Hippocampal formation (tissue), 2 donors: Measurements from ENCODE around the gene ANGEL2.

Experiments used
- DNase-seq, 2 donors: peaks; one replicate each; lab custom pipeline; 2025; lab: John Stamatoyannopoulos, UW

The ANGEL2 gene

DNA sequence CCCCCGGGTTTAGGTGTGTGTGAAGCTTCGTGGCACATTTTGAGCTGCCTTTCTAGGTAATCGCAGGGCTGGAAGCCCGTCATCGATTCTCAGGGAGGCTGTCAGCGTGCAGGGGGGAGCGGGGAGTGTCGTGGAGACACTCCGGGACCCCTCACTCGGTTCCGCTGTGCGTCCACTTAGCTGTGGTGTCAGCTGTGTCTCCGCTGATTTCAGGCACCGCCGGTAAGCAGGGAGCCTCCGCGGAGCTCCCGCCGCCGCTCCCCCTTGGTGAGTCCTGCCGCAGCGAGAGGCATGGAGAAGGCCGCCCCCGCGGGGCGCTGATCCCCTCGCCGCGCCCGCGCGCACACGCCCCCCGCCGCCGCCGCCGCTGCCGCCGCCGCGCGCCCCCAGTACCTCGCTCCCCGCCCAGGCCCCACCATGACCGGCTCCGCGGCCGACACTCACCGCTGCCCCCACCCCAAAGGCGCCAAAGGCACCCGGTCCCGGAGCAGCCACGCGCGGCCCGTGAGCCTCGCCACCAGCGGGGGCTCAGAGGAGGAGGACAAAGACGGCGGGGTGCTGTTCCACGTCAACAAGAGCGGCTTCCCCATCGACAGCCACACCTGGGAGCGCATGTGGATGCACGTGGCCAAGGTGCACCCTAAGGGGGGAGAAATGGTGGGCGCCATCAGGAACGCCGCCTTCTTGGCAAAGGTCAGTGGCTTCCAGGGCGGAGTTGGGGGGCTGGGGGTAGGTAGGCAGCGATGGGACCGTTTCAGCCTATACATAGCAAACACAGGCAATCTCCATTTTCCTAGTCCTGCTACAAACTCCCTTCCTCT lies 64.3 kb downstream of the ANGEL2 start:
- DNase-seq: no peak

DNA sequence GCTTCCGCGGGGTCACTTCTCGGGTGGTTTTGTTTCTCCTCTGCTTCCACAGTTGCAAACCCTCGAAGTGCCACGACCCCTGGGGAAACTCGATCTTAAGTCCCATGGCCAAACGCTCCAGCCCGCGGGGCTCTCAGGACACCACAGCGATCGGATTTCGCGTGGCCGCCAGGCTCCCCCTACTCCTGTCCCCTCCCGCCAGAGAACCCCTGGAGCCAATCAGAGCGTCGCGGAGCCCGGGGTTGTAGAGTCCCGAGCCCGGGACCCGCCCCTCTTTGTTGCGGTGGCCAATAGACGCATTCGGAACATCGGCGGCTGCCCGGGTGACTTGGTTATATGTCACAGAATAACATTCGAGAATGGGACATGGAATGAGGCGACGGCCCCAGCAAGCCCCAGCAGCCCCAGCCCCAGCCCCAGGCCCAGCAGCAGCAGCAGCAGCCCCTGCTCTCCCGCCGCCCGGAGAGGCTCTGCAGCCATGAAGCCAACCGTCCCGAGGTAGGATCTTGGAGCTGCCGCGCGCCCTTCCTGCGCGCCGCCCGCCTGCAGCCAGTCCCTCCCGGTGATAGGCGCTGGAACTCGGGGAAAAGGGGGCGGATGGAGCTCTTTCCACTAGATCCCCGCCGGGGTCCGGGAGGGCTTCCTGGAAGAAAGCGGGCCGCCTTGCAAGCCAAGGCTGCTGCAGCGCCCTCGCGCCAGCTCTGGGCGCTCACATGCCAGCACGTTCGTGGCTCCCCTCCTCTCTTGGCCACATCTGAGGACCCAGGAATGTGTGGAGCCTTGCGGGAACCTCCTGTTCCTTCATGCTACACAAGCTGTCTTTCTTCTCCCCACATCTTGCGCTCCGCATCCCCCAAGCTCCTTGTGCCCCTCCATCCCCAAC lies 65.2 kb downstream of the ANGEL2 start, which contains the start of gene VASH2:
Gene VASH2 (plus strand): TSS at position 299 of the 883 bp plus-strand sequence. CDS start 1,002 bp downstream, outside the sequence.
- DNase-seq: peak; percentile 73 to 77

GRCh38 chr1:212949771-212950170 lies 65.9 kb downstream of the ANGEL2 start:
- DNase-seq: no peak

DNA sequence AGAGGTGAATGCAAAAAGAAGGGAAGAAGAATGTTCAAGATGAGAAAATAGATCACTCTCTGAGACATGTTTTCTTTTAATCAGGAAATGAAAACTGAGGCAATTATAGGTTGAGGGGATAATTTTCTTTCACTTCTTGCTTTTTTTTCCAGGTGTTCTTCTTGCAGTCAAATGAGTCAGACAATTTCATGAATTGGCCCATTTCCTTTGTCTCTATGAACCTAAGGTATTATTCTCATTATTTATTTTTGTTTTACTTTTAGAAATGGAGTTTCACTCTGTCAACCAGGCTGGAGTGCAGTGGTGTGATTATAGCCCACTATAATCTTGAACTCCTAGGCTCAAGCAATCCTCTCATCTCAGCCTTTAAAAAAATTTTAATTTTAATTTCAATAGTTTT lies 68.8 kb downstream of the ANGEL2 start:
- DNase-seq: no peak

- no peak for DNase-seq
Observed at GRCh38 chr1:212945463-212946160, 70.1 kb downstream of the ANGEL2 start.

GRCh38 chr1:212945056-212945455 lies 70.6 kb downstream of the ANGEL2 start:
- DNase-seq: no peak

DNA sequence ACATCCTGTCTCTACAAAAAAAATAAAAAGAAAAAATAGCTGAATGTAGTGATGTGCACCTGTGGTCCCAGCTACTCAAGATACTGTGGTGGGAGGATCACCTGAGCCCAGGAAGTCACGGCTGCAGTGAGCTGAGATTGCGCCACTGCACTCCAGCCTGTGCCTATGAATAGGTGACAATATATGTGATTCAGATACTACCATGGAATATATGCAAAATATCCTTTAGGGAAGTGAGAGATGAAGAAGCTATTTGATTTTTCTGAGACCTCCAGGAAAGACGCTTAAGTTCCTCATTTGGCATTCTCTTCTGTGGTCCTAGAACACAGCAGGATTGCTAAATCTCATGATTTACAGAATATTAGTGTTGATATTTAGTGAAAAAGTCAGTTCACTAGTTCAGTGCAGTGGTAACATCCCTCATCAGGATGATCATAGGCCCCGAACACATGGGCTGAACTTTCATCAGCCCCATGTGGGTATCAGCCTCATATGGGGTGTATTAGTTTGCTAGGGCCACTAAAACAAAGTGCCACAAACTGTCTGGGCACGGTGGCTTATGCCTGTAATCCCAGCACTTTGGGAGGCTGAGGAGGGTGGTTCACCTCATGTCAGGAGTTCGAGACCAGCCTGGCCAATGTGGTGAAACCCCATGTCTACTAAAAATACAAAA lies 71.3 kb downstream of the ANGEL2 start:
- DNase-seq: no peak

GRCh38 chr1:212943393-212943710 lies 72.3 kb downstream of the ANGEL2 start:
- DNase-seq: no peak

- no peak for DNase-seq
Observed at GRCh38 chr1:212942679-212943392, 72.8 kb downstream of the ANGEL2 start.
